WERI-Rb-1 (cell line): ENCODE measurements around the gene B4GALNT4.

Experiments used
- DNase-seq: peaks from one replicate; pipeline ENCODE4 v3.0.0-alpha.2; 2020
- H3K27ac ChIP-seq: fragments of 250-450 bp; sonication (Bioruptor Pico); 2 replicates; pipeline ENCODE4 v1.5.1; 2020; ENCODE audit warnings: mild to moderate bottlenecking, moderate library complexity
- H3K27me3 ChIP-seq: fragments of 250-450 bp; sonication (Bioruptor Pico); 2 replicates; pipeline ENCODE4 v1.5.1; 2021; ENCODE audit warnings: mild to moderate bottlenecking, low read depth, moderate library complexity; ENCODE audit not compliant: insufficient read depth, severe bottlenecking
- H3K36me3 ChIP-seq: fragments of 250-450 bp; sonication (Bioruptor Pico); 2 replicates; pipeline ENCODE4 v1.5.1; 2020; ENCODE audit warnings: mild to moderate bottlenecking, moderate library complexity
- H3K4me3 ChIP-seq: 2 replicates; pipeline ENCODE4 v1.5.1; 2011; ENCODE audit warnings: low read depth, mild to moderate bottlenecking, control low read depth, low read length
- H3K9me3 ChIP-seq: fragments of 250-450 bp; sonication (Bioruptor Pico); 2 replicates; pipeline ENCODE4 v1.5.1; 2021; ENCODE audit warnings: mild to moderate bottlenecking, moderate library complexity; ENCODE audit not compliant: severe bottlenecking
- TF ChIP-seq, protein P1 (sequence below): IDR thresholded peaks from 2 replicates; pipeline ENCODE4 v1.5.1; 2011; ENCODE audit warnings: low read depth, mild to moderate bottlenecking, control low read depth, inconsistent platforms, low read length

Gene B4GALNT4

DNA sequence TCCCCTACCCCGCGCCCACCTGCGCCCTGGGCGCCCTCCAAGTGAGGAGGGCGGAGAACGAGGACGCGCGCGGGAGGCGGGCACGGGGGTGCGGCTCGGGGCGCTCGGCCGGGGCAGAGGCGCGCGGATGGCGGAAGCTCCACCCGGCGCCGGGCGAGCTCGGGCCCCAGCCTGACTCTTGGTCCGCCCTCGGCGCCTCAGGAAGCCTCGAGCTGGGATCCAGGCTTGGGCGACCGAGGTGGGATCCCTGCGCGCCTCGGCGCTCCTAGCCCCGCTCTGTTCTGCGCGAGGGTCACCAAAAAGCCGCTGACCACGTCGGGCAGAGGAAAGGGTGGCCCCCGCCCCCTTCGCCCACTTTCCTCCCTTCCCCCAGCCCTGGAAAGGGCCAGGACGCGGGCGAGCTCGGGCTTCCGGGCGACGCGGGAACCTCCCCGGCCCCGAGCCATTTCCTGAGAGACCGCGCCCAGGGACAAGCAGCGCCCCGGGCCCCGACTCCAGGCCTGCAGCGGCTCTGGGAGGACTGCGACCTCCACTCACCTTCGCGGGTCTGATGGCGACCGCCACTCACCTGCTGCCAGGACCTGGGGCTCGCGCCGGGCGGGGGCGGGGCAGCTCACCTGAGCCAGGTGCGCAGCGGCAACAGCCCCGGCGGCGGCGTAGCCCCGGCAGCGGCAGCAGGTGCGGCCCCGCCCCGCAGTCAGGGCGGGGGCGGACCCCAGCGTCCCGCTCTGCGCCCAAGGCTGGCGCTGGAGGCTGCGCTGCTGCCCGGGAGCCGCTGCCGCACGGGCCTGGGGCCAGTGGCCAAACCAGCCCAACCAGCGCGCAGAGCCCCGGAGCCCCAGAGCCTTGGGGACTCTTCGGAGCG is 47.7 kb downstream of the B4GALNT4 start:
- no peak overlapping the region for H3K27ac ChIP-seq
- no peak for DNase-seq

GRCh38 chr11:417652-418342 is 48.5 kb downstream of the B4GALNT4 start:
- no peak overlapping the region; the same call in 1 of the 2 replicates for H3K4me3 ChIP-seq
- TF ChIP-seq, protein P1, sequence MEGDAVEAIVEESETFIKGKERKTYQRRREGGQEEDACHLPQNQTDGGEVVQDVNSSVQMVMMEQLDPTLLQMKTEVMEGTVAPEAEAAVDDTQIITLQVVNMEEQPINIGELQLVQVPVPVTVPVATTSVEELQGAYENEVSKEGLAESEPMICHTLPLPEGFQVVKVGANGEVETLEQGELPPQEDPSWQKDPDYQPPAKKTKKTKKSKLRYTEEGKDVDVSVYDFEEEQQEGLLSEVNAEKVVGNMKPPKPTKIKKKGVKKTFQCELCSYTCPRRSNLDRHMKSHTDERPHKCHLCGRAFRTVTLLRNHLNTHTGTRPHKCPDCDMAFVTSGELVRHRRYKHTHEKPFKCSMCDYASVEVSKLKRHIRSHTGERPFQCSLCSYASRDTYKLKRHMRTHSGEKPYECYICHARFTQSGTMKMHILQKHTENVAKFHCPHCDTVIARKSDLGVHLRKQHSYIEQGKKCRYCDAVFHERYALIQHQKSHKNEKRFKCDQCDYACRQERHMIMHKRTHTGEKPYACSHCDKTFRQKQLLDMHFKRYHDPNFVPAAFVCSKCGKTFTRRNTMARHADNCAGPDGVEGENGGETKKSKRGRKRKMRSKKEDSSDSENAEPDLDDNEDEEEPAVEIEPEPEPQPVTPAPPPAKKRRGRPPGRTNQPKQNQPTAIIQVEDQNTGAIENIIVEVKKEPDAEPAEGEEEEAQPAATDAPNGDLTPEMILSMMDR = no peak
- no peak overlapping the region for H3K27ac ChIP-seq
- DNase-seq = no peak
- no peaks in the 10 kb centered on the region for H3K36me3 ChIP-seq
- peaks cover 2% of the 10 kb centered on the region for H3K9me3 ChIP-seq
- H3K27me3 ChIP-seq = peaks cover 33% of the 10 kb centered on the region

More for the DNA sequence above, 47.7 kb downstream of the B4GALNT4 start:
- Histone ChIP-seq H3K36me3 (no peaks in the 10 kb centered on the region), H3K4me3 (peak overlapping the region; percentile 45), H3K9me3 (peaks cover 2% of the 10 kb centered on the region), H3K27me3 (peaks cover 33% of the 10 kb centered on the region)
- TF ChIP-seq, protein P1 = no peak

GRCh38 chr11:418343-419247 is 49.3 kb downstream of the B4GALNT4 start:
- TF ChIP-seq, protein P1 = no peak
- Histone ChIP-seq H3K9me3 (peaks cover 2% of the 10 kb centered on the region), H3K27ac (no peak overlapping the region), H3K4me3 (no peak overlapping the region), H3K36me3 (no peaks in the 10 kb centered on the region), H3K27me3 (peaks cover 31% of the 10 kb centered on the region)
- no peak for DNase-seq

GRCh38 chr11:419248-420005 is 50.1 kb downstream of the B4GALNT4 start:
- no peak for DNase-seq
- H3K9me3 ChIP-seq = peaks cover 2% of the 10 kb centered on the region
- H3K36me3 ChIP-seq = no peaks in the 10 kb centered on the region
- no peak overlapping the region for H3K4me3 ChIP-seq
- peaks cover 31% of the 10 kb centered on the region for H3K27me3 ChIP-seq
- TF ChIP-seq, protein P1 = no peak
- H3K27ac ChIP-seq = no peak overlapping the region
